Measurements from ENCODE around the gene KLHL3. TPM values are rescaled to one million over a fixed set of nuclear protein-coding genes. Genes with fewer than 3 reads are reported as not detected.

The KLHL3 gene
- total RNA-seq, 4 donors from 2014 or later, result 1.2 to 29.1 (median 3.4) TPM

GRCh38 chr5:137716337-137716736 is 19.6 kb downstream of the KLHL3 start:
- TF ChIP-seq POLR2A (IDR thresholded peaks at IDR 0.05), result no peak
- TF ChIP-seq, protein P1, sequence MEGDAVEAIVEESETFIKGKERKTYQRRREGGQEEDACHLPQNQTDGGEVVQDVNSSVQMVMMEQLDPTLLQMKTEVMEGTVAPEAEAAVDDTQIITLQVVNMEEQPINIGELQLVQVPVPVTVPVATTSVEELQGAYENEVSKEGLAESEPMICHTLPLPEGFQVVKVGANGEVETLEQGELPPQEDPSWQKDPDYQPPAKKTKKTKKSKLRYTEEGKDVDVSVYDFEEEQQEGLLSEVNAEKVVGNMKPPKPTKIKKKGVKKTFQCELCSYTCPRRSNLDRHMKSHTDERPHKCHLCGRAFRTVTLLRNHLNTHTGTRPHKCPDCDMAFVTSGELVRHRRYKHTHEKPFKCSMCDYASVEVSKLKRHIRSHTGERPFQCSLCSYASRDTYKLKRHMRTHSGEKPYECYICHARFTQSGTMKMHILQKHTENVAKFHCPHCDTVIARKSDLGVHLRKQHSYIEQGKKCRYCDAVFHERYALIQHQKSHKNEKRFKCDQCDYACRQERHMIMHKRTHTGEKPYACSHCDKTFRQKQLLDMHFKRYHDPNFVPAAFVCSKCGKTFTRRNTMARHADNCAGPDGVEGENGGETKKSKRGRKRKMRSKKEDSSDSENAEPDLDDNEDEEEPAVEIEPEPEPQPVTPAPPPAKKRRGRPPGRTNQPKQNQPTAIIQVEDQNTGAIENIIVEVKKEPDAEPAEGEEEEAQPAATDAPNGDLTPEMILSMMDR (IDR thresholded peaks at IDR 0.05), result no peak
- no peak for TF ChIP-seq EP300 (IDR thresholded peaks at IDR 0.05)
- no peak for TF ChIP-seq POLR2AphosphoS5 (IDR thresholded peaks at IDR 0.05)
- Histone ChIP-seq H3K4me3 (no peak overlapping the region), H3K9me3 (no peaks in the 10 kb centered on the region), H3K4me1 (no peaks in the 10 kb centered on the region), H3K27me3 (no peaks in the 10 kb centered on the region), H3K27ac (no peak overlapping the region), H3K36me3 (no peaks in the 10 kb centered on the region)
- WGBS, result 97% methylated on average over 3 of the region's 3 CpGs
- DNase-seq (ENCODE audit: low spot score in 2 of 2), result no peak

DNA sequence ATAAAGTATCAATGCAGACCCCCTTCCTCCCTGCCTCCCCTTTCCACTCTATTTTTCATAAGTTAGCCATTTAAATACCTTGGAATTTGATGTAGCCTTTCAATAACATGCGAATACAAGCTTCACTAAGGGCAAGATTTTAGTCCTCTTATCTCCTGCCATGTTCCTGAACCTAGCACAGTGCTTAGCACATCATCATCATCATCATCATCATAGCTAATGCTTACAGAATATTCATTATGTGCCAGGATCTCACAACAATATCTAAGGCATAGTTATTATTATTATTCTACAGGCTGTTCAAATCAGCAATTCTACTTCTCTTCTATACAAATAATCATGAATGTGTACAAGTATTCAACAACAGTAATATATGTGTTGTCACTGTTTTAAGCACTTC is 20.4 kb downstream of the KLHL3 start:
- Histone ChIP-seq H3K36me3 (no peaks in the 10 kb centered on the region), H3K4me3 (no peak overlapping the region), H3K27ac (no peak overlapping the region), H3K27me3 (no peaks in the 10 kb centered on the region), H3K9me3 (no peaks in the 10 kb centered on the region), H3K4me1 (no peaks in the 10 kb centered on the region)
- no peak for DNase-seq (ENCODE audit: low spot score in 2 of 2)
- TF ChIP-seq POLR2A (IDR thresholded peaks at IDR 0.05) (no peak), EP300 (IDR thresholded peaks at IDR 0.05) (no peak), POLR2AphosphoS5 (IDR thresholded peaks at IDR 0.05) (no peak)
- TF ChIP-seq, protein P1 (IDR thresholded peaks at IDR 0.05), result no peak
- 100% methylated on average over 1 of the region's 1 CpG for whole genome bisulfite sequencing

- Histone ChIP-seq H3K27me3 (no peaks in the 10 kb centered on the region), H3K4me1 (no peaks in the 10 kb centered on the region), H3K9me3 (no peaks in the 10 kb centered on the region), H3K4me3 (no peak overlapping the region), H3K27ac (no peak overlapping the region), H3K36me3 (no peaks in the 10 kb centered on the region)
- TF ChIP-seq, protein P1 (IDR thresholded peaks at IDR 0.05), result no peak
- TF ChIP-seq EP300 (IDR thresholded peaks at IDR 0.05) (no peak), POLR2A (IDR thresholded peaks at IDR 0.05) (no peak), POLR2AphosphoS5 (IDR thresholded peaks at IDR 0.05) (no peak)
- no peak for DNase-seq (ENCODE audit: low spot score in 2 of 2)
These were observed 20.9 kb downstream of the KLHL3 start for GRCh38 chr5:137714946-137715345.

DNA sequence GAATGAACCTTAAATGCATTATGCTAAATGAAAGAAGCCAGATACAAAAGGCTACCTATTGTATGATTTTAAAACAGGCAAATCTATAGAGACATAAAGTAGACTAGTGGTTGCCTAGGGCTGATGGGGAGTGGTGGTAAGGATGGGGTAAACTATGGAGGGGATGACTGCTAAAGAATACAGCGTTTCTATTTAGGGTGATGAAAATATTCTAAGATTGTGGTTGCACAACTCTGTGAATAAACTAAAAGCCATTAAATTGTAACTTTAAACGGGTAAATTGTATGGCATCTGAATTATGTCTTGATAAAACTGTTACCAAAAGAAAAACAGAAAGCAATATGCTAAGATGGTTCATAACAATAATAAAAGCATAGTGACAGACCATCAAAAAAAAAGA is 21.4 kb downstream of the KLHL3 start:
- no peak overlapping the region for H3K27ac ChIP-seq
- no peak for DNase-seq (ENCODE audit: low spot score in 2 of 2)
- no peaks in the 10 kb centered on the region for H3K27me3 ChIP-seq

GRCh38 chr5:137712139-137712667 is 23.7 kb downstream of the KLHL3 start:
- H3K27me3 ChIP-seq, result no peaks in the 10 kb centered on the region
- TF ChIP-seq POLR2AphosphoS5 (IDR thresholded peaks at IDR 0.05) (no peak), POLR2A (IDR thresholded peaks at IDR 0.05) (no peak), EP300 (IDR thresholded peaks at IDR 0.05) (no peak)
- TF ChIP-seq, protein P1 (IDR thresholded peaks at IDR 0.05), result no peak
- 75% methylated on average over 2 of the region's 2 CpGs for WGBS

More for the DNA sequence above, 21.4 kb downstream of the KLHL3 start:
- no peak for TF ChIP-seq POLR2AphosphoS5 (IDR thresholded peaks at IDR 0.05)
- no peak for TF ChIP-seq EP300 (IDR thresholded peaks at IDR 0.05)
- TF ChIP-seq, protein P1 (IDR thresholded peaks at IDR 0.05), result no peak
- no peak for TF ChIP-seq POLR2A (IDR thresholded peaks at IDR 0.05)
- Histone ChIP-seq H3K9me3 (no peaks in the 10 kb centered on the region), H3K36me3 (no peaks in the 10 kb centered on the region), H3K4me1 (no peaks in the 10 kb centered on the region), H3K4me3 (no peak overlapping the region)
- WGBS, result 85% methylated on average over 2 of the region's 2 CpGs

More at GRCh38 chr5:137712139-137712667, 23.7 kb downstream of the KLHL3 start:
- no peaks in the 10 kb centered on the region for H3K9me3 ChIP-seq
- no peaks in the 10 kb centered on the region for H3K4me1 ChIP-seq
- no peak for DNase-seq (ENCODE audit: low spot score in 2 of 2)
- no peaks in the 10 kb centered on the region for H3K36me3 ChIP-seq
- H3K27ac ChIP-seq, result no peak overlapping the region
- H3K4me3 ChIP-seq, result no peak overlapping the region

Data from suprapubic skin (tissue), 4 donors.